ENCODE results near the gene PPARD.

DNA sequence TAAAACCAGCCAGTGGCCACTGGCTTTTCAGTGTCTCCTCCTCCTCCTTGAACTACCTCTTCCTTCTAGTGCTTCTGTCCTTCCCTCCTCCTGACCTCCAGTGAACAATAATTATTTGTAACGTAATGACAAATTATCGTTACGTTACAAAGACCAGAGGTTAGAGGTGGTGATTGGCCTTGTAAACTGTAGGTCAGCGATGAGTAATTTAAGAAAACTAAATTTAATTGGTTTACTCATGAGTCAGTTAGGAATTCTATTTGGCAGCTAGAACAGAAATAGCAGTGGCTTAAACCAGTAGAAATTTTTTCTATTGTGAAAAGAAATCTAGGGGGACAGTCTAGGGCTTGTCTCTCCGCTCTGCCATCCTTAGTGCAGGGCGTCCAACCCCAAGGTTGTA is 38.8 kb downstream of the PPARD start:
- TF ChIP-seq POLR2AphosphoS5 (IDR thresholded peaks at IDR 0.05; ENCODE audit: low read depth, low read length) (no peak), POLR2A (IDR thresholded peaks at IDR 0.05; ENCODE audit: low read depth, low read length) (no peak), PAX5 (IDR thresholded peaks at IDR 0.05; ENCODE audit: insufficient read depth, low read length, severe bottlenecking) (no peak), SPI1 (IDR thresholded peaks at IDR 0.05; ENCODE audit: low read depth, low read length) (no peak)
